Measurements from ENCODE around the gene MCRIP1. TPM values are rescaled to one million over a fixed set of nuclear protein-coding genes. Genes with fewer than 3 reads are reported as not detected.

MCRIP1 gene
- total RNA-seq, 1 experiment from 2014 or later = 115 TPM

- ATAC-seq (no peak), DNase-seq (ENCODE audit: low read depth, low spot score) (no peak)
- in situ Hi-C loops (cut with HindIII; ENCODE audit: low pct_unique_long_range_greater_than_20kb, low sequenced_read_pairs) = no loop called here
- Histone ChIP-seq H3K9me3 (ENCODE audit: control insufficient read depth, insufficient read depth, low read depth, low read length) (no peaks in the 10 kb centered on the region), H3K27ac (ENCODE audit: low read length) (no peak overlapping the region), H3K27me3 (ENCODE audit: control insufficient read depth, insufficient read depth, low read length) (no peaks in the 10 kb centered on the region; the same call in 1 of the 2 replicates), H3K36me3 (ENCODE audit: control insufficient read depth, insufficient read depth, low read length) (no peaks in the 10 kb centered on the region), H3K4me3 (ENCODE audit: low read depth in 2 of 2, low read length in 2 of 2) (no peak overlapping the region), H3K4me1 (ENCODE audit: control insufficient read depth, insufficient read depth, low read length) (peaks cover 5% of the 10 kb centered on the region)
- CTCF ChIA-PET = no interaction called here
- intact Hi-C loops (cut with micrococcal nuclease; ENCODE audit: unreplicated experiment) = no loop called here
- TF ChIP-seq TCF7L2 (IDR thresholded peaks at IDR 0.05; ENCODE audit: low read depth, low read length) = no peak
- TF ChIP-seq CTCF (IDR thresholded peaks at IDR 0.05) = no peak
- TF ChIP-seq SIN3A (IDR thresholded peaks at IDR 0.05; ENCODE audit: borderline replicate concordance, insufficient read depth, low read depth, low read length) = no peak
- TF ChIP-seq POLR2AphosphoS5 (IDR thresholded peaks at IDR 0.05; ENCODE audit: low read depth, low read length) = no peak
- TF ChIP-seq REST (IDR thresholded peaks at IDR 0.05; ENCODE audit: insufficient read depth in 1 of 2, low read depth in 2 of 2, low read length in 1 of 2) = no peak
- no TSS peak for BruUV-seq (replicated peaks)
- POLR2A ChIA-PET = no interaction called here
Measured at GRCh38 chr17:81802048-81802758, 30.9 kb downstream of the MCRIP1 start.

- DNase-seq (ENCODE audit: low read depth, low spot score) = no peak
- H3K27me3 ChIP-seq (ENCODE audit: control insufficient read depth, insufficient read depth, low read length) = no peaks in the 10 kb centered on the region; the same call in 1 of the 2 replicates
- CTCF ChIA-PET = no interaction called here
- intact Hi-C loops (cut with micrococcal nuclease; ENCODE audit: unreplicated experiment) (no loop called here), in situ Hi-C loops (cut with HindIII; ENCODE audit: low pct_unique_long_range_greater_than_20kb, low sequenced_read_pairs) (no loop called here)
- H3K4me1 ChIP-seq (ENCODE audit: control insufficient read depth, insufficient read depth, low read length) = peaks cover 5% of the 10 kb centered on the region
- no peak overlapping the region for H3K4me3 ChIP-seq (ENCODE audit: low read depth in 2 of 2, low read length in 2 of 2)
- H3K27ac ChIP-seq (ENCODE audit: low read length) = no peak overlapping the region
- no peaks in the 10 kb centered on the region for H3K9me3 ChIP-seq (ENCODE audit: control insufficient read depth, insufficient read depth, low read depth, low read length)
- H3K36me3 ChIP-seq (ENCODE audit: control insufficient read depth, insufficient read depth, low read length) = no peaks in the 10 kb centered on the region
- POLR2A ChIA-PET = interaction anchor here (0.5 kb wide), 1 partner anchor 36 kb away, joined by 3 read pairs; no protein-coding TSS in a partner anchor
- no TSS peak for BruUV-seq (replicated peaks)
- ATAC-seq = no peak
- TF ChIP-seq POLR2AphosphoS5 (IDR thresholded peaks at IDR 0.05; ENCODE audit: low read depth, low read length) (no peak), CTCF (IDR thresholded peaks at IDR 0.05) (no peak), TCF7L2 (IDR thresholded peaks at IDR 0.05; ENCODE audit: low read depth, low read length) (no peak), SIN3A (IDR thresholded peaks at IDR 0.05; ENCODE audit: borderline replicate concordance, insufficient read depth, low read depth, low read length) (no peak), REST (IDR thresholded peaks at IDR 0.05; ENCODE audit: insufficient read depth in 1 of 2, low read depth in 2 of 2, low read length in 1 of 2) (no peak)
Measured at GRCh38 chr17:81801327-81801726, 31.8 kb downstream of the MCRIP1 start.
